Lower lobe of right lung (tissue), 2 donors: ENCODE measurements around the gene FOXP1. TPM values are rescaled to one million over a fixed set of nuclear protein-coding genes. Genes with fewer than 3 reads are reported as not detected.

ENCODE experiments used
- ATAC-seq, 2 donors: fragments of 200-7000 bp; cut with Tn5 transposase; one replicate each; pipeline ENCODE4 v1.9.1; 2020 to 2022; ENCODE audit warnings: mild to moderate bottlenecking in 2 of 2, moderate library complexity in 2 of 2
- DNase-seq: peaks from one replicate; pipeline ENCODE4 v3.0.0-alpha.2; 2020
- H3K27ac ChIP-seq: fragments of 200-600 bp; one replicate; pipeline ENCODE4 v1.8.0; 2022
- H3K27me3 ChIP-seq: fragments of 200-600 bp; one replicate; pipeline ENCODE4 v1.8.0; 2022; ENCODE audit warnings: low read depth
- H3K36me3 ChIP-seq: fragments of 200-600 bp; one replicate; pipeline ENCODE4 v1.8.0; 2022; ENCODE audit warnings: mild to moderate bottlenecking
- H3K4me1 ChIP-seq: fragments of 200-600 bp; one replicate; pipeline ENCODE4 v1.8.0; 2022
- H3K4me3 ChIP-seq: fragments of 200-600 bp; one replicate; pipeline ENCODE4 v1.8.0; 2022; ENCODE audit warnings: mild to moderate bottlenecking
- H3K9me3 ChIP-seq: fragments of 200-600 bp; one replicate; pipeline ENCODE4 v1.8.0; 2022
- intact Hi-C: fragments of 100-400 bp; cut with DNase I; formaldehyde crosslinking; loops from one replicate; pipeline ENCODE4 v1.11.0; 2022
- total RNA-seq: library from RNA; stranded (reverse); fragmentation: NEBNext Ultra II Directional; extraction: Animal tissue kit (Norgen Biotek cat#: 25700); gene quantifications from one replicate; pipeline ENCODE4 v1.2.1, GENCODE V29; 2021
- TF ChIP-seq, protein P1 (sequence below): fragments of 200-600 bp; IDR thresholded peaks from one replicate; pipeline ENCODE4 v1.8.0; 2022; ENCODE audit warnings: antibody characterized with exemption, mild to moderate bottlenecking
- donor health status: DM: no; HTN: yes; CAD: no; lungs with severe emphysema.

Gene FOXP1
- total RNA-seq, 1 donor from 2014 or later, result 138 TPM

DNA sequence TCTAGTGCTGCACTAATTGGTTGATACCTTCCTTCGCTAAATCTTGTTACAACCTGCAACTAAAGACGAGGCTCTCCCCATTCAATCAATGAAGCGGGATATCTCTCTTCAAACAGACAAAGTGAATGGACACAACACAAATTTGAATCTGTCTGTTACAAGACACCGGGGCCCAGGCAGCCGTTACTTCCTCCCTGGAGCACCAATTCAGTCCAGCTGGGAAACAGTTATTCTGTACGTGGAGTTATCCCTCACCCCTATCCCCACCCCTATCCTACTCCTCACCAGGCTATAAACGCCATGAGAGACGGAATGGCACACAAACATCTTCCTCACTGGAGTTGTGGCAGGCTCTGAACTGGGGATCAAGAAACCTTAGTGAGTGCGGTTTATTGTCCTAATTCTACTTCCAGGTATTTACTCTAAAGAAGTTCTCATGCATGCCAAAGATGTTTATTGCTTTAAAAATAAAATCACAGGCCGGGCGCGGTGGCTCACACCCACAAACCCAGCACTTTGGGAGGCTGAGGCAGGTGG is 181.8 kb downstream of the FOXP1 start:
- H3K4me1 ChIP-seq, result peaks cover 20% of the 10 kb centered on the region
- TF ChIP-seq, protein P1, sequence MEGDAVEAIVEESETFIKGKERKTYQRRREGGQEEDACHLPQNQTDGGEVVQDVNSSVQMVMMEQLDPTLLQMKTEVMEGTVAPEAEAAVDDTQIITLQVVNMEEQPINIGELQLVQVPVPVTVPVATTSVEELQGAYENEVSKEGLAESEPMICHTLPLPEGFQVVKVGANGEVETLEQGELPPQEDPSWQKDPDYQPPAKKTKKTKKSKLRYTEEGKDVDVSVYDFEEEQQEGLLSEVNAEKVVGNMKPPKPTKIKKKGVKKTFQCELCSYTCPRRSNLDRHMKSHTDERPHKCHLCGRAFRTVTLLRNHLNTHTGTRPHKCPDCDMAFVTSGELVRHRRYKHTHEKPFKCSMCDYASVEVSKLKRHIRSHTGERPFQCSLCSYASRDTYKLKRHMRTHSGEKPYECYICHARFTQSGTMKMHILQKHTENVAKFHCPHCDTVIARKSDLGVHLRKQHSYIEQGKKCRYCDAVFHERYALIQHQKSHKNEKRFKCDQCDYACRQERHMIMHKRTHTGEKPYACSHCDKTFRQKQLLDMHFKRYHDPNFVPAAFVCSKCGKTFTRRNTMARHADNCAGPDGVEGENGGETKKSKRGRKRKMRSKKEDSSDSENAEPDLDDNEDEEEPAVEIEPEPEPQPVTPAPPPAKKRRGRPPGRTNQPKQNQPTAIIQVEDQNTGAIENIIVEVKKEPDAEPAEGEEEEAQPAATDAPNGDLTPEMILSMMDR, result no peak
- no peaks in the 10 kb centered on the region for H3K27me3 ChIP-seq
- no peak overlapping the region for H3K27ac ChIP-seq
- DNase-seq, result no peak
- no peak for ATAC-seq
- no peak overlapping the region for H3K4me3 ChIP-seq
- H3K9me3 ChIP-seq, result no peaks in the 10 kb centered on the region
- H3K36me3 ChIP-seq, result no peaks in the 10 kb centered on the region
- intact Hi-C loops, result no loop called here

DNA sequence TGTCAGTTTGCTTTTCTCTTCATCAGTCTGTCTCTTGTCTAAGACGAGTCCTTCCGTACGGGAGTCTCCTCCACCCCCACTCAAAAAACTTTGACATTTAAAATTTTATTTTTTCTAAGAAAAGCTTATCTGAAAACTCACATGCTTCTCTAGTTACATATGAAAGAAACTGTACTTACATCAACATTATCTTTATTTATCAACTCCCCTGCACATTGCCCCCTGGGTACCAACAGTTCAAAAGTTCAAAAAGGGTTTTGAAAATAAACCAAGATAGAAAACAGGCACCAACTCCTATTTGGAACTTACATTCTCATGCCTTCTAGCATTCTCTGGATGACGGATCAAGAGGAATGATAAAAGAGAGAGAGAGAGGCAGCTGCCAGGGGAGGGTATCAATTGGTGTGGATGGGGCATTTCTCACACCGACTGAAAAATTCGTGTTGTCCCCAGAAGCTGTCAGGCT is 182.5 kb downstream of the FOXP1 start:
- Histone ChIP-seq H3K4me1 (peaks cover 26% of the 10 kb centered on the region), H3K27me3 (no peaks in the 10 kb centered on the region), H3K27ac (no peak overlapping the region), H3K9me3 (no peaks in the 10 kb centered on the region), H3K4me3 (no peak overlapping the region), H3K36me3 (no peaks in the 10 kb centered on the region)
- ATAC-seq (no peak), DNase-seq (no peak)
- intact Hi-C loops, result no loop called here
- TF ChIP-seq, protein P1, result no peak

DNA sequence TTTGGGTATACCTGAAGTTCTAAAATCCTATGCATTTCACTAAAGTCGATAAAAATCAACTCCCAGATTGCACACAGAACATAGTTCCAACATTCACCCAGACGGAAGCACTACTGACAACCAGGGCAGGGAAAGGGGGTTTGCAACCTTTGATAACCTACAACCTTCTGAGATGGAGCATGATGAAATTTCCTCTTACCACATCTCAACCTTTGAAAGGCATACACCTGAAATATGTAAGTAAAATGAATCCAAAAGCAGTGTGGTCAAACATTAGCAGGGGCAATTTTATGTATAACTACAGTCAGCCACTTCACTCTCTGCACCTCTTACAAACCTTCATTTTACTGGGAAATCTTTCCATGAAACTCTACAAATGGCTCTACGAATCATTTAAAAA is 184.1 kb downstream of the FOXP1 start:
- TF ChIP-seq, protein P1, result no peak
- H3K4me3 ChIP-seq, result no peak overlapping the region
- H3K4me1 ChIP-seq, result peaks cover 36% of the 10 kb centered on the region
- H3K9me3 ChIP-seq, result no peaks in the 10 kb centered on the region
- H3K27ac ChIP-seq, result no peak overlapping the region
- no peaks in the 10 kb centered on the region for H3K36me3 ChIP-seq
- H3K27me3 ChIP-seq, result no peaks in the 10 kb centered on the region
- intact Hi-C loops, result no loop called here
- peak in 1 of 2 donors; percentile 20 for ATAC-seq
- DNase-seq, result no peak

DNA sequence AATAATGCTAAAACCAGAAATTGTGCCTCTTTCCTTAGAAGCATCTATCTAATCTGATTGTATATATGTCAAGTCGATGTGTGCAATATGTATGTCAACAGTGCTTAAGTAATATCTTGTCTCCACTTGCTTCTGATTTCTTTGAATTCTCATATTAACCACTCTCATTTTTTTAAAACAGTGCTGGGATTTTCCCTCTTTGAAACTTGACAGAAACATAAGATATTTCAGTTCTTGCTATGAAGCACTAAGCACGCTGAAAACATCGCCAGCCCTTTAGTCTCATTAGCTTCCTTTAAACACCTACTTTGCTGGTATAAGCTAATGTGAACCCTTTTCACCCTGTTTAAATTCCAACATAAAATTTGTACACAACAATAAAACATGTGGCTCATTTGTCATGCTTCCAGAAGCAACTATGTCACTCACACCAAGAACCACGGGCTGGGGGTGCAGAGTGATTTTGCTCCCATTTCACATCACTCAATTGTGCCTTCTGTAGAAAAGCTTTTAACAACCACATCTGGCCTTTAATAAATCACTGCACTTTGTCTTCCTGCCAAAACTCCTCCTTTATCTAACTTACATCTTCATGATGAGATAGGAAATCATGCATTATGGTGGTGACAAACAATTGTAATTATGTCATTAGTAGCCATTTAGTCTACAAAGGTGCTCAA is 185.2 kb downstream of the FOXP1 start:
- Histone ChIP-seq H3K27me3 (no peaks in the 10 kb centered on the region), H3K9me3 (no peaks in the 10 kb centered on the region), H3K4me1 (peaks cover 36% of the 10 kb centered on the region), H3K4me3 (no peak overlapping the region), H3K36me3 (no peaks in the 10 kb centered on the region), H3K27ac (no peak overlapping the region)
- TF ChIP-seq, protein P1, result no peak
- no peak for ATAC-seq
- intact Hi-C loops, result no loop called here
- DNase-seq, result no peak

DNA sequence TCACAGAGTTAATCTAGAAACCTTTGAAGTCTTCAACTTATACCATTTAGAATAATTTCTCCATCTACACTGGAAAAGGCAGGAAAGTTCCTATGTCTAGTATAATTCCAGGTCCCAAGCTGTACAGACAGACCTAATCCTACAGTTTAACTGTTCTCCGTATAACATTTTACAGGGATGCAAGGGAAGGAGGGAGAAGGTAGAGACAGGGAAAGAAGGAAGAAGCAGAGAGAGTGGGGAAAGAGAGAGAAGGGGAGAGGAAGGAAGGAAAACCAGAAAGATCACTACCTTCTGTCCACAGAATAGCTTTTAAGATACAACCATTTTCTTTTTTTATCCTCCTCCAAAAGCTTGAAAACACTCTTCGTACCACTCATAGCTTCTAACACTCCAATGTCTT is 185.8 kb downstream of the FOXP1 start:
- DNase-seq, result no peak
- H3K36me3 ChIP-seq, result no peaks in the 10 kb centered on the region
- TF ChIP-seq, protein P1, result no peak
- H3K27ac ChIP-seq, result no peak overlapping the region
- H3K4me1 ChIP-seq, result peaks cover 36% of the 10 kb centered on the region
- intact Hi-C loops, result no loop called here
- no peaks in the 10 kb centered on the region for H3K27me3 ChIP-seq
- H3K4me3 ChIP-seq, result no peak overlapping the region
- no peak for ATAC-seq
- no peaks in the 10 kb centered on the region for H3K9me3 ChIP-seq
